ENCODE data around the gene RERE.
A peak's percentile ranks its signal among the peaks of the same experiment; 100 is the strongest.

The RERE gene

DNA sequence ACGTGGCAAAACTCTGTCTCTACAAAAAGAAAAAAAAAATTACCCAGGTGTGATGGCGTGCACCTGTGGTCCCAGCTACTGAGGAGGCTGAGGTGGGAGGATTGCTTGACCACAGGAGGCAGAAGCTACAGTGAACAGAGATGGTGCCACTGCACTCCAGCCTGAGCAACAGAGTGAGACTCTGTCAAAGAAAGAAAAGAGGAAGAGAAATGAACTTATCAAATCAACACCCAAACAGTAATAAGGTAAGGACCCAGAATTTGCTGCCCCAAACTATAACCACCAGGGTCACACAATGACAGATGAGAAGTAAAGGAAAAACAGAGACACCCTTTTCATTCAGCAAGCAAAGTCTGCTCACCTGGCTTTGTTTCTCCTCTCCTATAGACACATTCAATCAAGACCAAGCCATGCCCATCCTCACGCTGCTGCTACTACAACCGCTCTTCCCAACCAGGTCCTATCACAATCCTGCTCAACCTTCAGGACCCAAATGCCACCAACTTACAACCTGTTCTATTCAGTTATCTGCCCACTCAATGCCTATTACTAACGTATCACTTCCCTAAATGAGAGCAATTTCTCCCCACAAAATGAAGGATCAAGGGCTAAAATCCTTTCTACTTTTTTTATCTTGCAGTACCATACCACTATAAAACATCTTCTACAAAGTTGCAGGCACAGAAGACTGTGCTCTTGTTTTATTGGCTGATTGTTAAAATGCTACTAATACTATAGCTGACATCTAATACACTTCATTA lies 183.5 kb downstream of the RERE start:
- no peak for DNase-seq (ENCODE audit: low spot score)
- TF ChIP-seq, protein P1, sequence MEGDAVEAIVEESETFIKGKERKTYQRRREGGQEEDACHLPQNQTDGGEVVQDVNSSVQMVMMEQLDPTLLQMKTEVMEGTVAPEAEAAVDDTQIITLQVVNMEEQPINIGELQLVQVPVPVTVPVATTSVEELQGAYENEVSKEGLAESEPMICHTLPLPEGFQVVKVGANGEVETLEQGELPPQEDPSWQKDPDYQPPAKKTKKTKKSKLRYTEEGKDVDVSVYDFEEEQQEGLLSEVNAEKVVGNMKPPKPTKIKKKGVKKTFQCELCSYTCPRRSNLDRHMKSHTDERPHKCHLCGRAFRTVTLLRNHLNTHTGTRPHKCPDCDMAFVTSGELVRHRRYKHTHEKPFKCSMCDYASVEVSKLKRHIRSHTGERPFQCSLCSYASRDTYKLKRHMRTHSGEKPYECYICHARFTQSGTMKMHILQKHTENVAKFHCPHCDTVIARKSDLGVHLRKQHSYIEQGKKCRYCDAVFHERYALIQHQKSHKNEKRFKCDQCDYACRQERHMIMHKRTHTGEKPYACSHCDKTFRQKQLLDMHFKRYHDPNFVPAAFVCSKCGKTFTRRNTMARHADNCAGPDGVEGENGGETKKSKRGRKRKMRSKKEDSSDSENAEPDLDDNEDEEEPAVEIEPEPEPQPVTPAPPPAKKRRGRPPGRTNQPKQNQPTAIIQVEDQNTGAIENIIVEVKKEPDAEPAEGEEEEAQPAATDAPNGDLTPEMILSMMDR (IDR thresholded peaks at IDR 0.05; ENCODE audit: extremely low read depth, missing control alignments), result no peak

DNA sequence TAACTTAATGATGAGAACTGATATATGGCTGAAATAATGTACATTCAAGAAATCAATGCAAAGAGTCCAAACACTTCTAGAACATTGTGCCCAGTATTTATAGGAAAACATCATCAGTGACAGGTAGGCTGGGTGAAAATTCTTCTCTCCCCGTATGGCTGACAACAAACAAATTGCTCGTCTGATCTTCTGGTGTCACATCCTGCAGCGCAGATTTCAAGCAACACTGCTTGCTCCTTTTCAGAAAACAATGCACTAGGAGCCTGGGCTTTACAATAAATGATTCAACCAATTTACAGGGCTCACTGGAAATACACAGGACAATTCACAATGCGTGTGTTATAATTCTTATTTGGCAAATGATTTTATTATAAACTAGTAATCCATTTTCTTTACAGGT lies 185.3 kb downstream of the RERE start:
- TF ChIP-seq, protein P1 (IDR thresholded peaks at IDR 0.05; ENCODE audit: extremely low read depth, missing control alignments), result no peak
- no peak for DNase-seq (ENCODE audit: low spot score)

DNA sequence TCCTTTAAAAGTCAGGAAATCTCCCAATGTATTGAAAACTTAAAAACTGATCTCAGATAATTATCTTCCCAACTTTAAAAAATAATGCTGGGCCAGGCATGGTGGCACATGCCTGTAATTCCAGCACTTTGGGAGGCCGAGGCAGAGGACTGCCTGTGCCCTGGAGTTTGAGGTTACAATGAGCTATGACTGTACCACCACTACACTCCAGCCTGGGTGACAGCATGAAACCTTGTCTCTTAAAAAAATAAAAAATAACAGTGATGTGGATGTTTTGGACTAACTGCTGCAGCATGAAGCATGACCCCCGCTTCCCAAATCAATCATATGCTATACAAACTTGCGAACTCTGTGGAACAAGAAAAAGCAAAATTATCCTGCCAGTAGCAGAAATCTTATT lies 186.3 kb downstream of the RERE start:
- DNase-seq (ENCODE audit: low spot score), result no peak

DNA sequence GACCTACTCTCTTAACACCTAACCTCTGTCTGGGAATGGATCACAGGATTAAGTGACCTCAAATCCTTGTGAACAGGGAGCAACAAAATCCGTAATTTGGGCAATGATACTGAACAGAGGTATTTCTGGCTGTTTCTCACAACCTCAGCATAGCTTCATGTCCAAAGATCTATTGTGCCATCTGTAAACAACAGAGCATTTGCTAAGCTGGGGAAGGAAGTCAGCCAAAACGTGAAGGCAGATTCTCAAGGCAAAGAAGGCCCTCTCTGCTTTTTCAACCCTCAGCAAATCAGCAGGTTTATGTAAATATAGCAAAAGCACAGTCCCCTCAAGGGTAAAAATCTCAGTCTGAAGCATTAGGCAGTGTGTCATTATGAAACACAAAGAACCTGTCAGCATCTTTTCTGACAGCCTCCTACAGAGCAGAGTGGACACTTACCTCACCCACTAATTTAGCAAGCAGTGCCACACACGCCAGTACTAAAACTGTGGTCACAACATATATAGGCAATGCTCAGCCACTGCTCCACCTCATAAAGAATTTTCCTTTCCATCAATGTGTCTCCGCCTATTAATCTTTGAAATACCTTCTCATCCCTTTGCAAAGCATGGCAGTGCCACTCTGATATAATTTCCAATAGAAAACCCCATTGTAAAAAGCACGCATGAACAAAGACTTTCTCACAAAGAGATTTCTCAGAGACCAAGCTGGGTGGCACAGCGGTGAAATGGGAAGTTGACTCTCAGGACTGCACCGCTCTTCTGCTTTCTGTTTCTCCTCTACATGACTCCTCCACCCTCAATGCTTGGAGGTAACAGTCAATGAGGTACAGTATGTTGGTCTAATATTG lies 188.0 kb downstream of the RERE start:
- TF ChIP-seq, protein P1 (IDR thresholded peaks at IDR 0.05; ENCODE audit: extremely low read depth, missing control alignments), result no peak
- DNase-seq (ENCODE audit: low spot score), result peak; percentile 64

More for the DNA sequence above, 186.3 kb downstream of the RERE start:
- TF ChIP-seq, protein P1 (IDR thresholded peaks at IDR 0.05; ENCODE audit: extremely low read depth, missing control alignments), result no peak

DNA sequence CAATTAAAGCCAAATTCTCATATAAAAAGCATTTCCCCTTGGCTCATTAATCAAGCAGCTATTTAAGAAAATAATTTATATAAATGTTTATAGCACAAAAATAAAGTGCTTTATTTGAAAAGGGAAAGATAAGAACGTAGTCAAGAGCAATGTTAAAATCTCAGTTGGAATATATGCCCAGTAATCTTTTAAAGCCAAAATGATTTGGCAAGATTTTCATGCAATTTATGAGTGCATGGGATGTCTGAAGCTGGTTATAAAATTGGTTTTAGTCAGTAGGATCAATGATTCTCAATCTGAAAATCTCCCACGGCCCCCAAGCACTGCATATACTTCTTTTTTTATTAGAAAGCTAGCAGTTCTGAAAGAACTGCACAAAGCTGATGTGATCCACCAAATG lies 188.8 kb downstream of the RERE start:
- TF ChIP-seq, protein P1 (IDR thresholded peaks at IDR 0.05; ENCODE audit: extremely low read depth, missing control alignments), result no peak
- DNase-seq (ENCODE audit: low spot score), result no peak

DNA sequence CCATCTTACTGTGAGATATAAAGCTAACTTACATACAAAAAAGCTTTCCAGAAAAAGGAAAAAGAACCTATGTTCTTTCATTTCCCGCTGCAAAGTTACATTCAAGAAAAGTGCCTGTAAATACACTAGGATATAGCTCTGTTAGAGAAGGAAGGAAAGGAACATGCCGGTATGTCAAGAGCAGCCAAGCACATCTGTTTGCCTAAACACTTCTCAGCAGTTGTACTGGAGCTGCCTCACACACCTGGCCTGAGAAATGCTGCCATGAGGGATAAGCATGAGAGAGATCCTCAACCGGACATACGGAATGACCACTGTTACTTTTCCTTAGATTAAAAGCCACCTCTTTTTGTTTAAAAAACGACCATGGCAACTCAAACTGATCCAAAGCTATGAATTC lies 189.7 kb downstream of the RERE start:
- DNase-seq (ENCODE audit: low spot score), result no peak
- TF ChIP-seq, protein P1 (IDR thresholded peaks at IDR 0.05; ENCODE audit: extremely low read depth, missing control alignments), result no peak
